K562 (cell line): ENCODE measurements around the gene LMNTD2. TPM values are rescaled to one million over a fixed set of nuclear protein-coding genes. Genes with fewer than 3 reads are reported as not detected.

Experiments
- ATAC-seq: fragments of 200-7000 bp; cut with Tn5 transposase; 3 replicates; pipeline ENCODE4 v1.9.1; 2020; ENCODE audit warnings: moderate library complexity
- BruUV-seq: library from RNA; stranded (reverse); fragments of 400-500 nt; replicated peaks from 2 replicates; lab custom pipeline; 2021; lab: Mats Ljungman, UMichigan
- CTCF ChIA-PET: fragments of 300-600 bp; formaldehyde crosslinking; extraction: SDS; loops from one replicate; lab custom pipeline; 2021; ENCODE audit warnings: low intra/inter-chr PET ratio; lab: Yijun Ruan, JAX
- POLR2A ChIA-PET: fragments of 300-600, 350-650 bp; sonication (Branson Sonifier 250); formaldehyde crosslinking; extraction: SDS; loops from one replicate; lab custom pipeline; 2021; ENCODE audit warnings: antibody characterized with exemption, inconsistent platforms; lab: Yijun Ruan, JAX
- DNase-seq, 4 experiments: peaks; one replicate each; pipeline versions ENCODE4 v3.0.0 to v3.0.0-alpha.2; 2011 to 2018; ENCODE audit warnings: low spot score in 3 of 4, mixed read lengths in 3 of 4; ENCODE audit errors: extremely low read depth in 1 of 4
- FAIRE-seq: peaks from 2 replicates; lab custom pipeline; 2011; peaks lifted over from hg19 to GRCh38; lab: Jason Lieb, UNC
- H2AFZ ChIP-seq: 2 replicates; pipeline ENCODE4 v1.6.0; 2011; ENCODE audit warnings: low read depth, low read length, control low read depth, inconsistent platforms
- H3K27ac ChIP-seq: fragments of 200-600 bp; 3 replicates; pipeline ENCODE4 v1.8.0; 2011; ENCODE audit warnings: low read depth, mild to moderate bottlenecking, control low read depth, inconsistent platforms, low read length, moderate library complexity, mixed read lengths; ENCODE audit errors: extremely low read depth
- H3K27me3 ChIP-seq, 2 experiments: fragments of 300-600 bp in 1 of 2; 2 replicates in 1 of 2; 3 replicates in 1 of 2; pipeline versions ENCODE4 v1.6.0 to v1.8.0; 2011; ENCODE audit warnings: inconsistent platforms in 2 of 2, low read length in 2 of 2, mild to moderate bottlenecking in 1 of 2, mixed read lengths in 1 of 2, moderate library complexity in 1 of 2; ENCODE audit not compliant: control insufficient read depth in 2 of 2, insufficient read depth in 2 of 2
- H3K36me3 ChIP-seq: fragments of 300-600 bp; 3 replicates; pipeline ENCODE4 v1.8.0; 2011; ENCODE audit warnings: mild to moderate bottlenecking, low read length, inconsistent platforms; ENCODE audit not compliant: control insufficient read depth, insufficient read depth
- H3K4me1 ChIP-seq, 2 experiments: fragments of 200-600 bp in 1 of 2; replicated peaks in 1 of 2; 2 replicates in 1 of 2; 3 replicates in 1 of 2; pipeline versions ENCODE4 v1.5.1 to v1.8.0; 2011; ENCODE audit warnings: inconsistent platforms in 2 of 2, low read length in 2 of 2, mild to moderate bottlenecking in 1 of 2, mixed read lengths in 1 of 2, moderate library complexity in 1 of 2; ENCODE audit not compliant: control insufficient read depth in 2 of 2, insufficient read depth in 2 of 2
- H3K4me2 ChIP-seq: 2 replicates; pipeline ENCODE4 v1.6.1; 2011; ENCODE audit warnings: low read length, control low read depth, inconsistent platforms, mixed read lengths; ENCODE audit not compliant: insufficient read depth
- H3K4me3 ChIP-seq: fragments of 200-600 bp; sonication (generic), shearing (Covaris generic); 2 replicates; pipeline ENCODE4 v1.5.1; 2016; ENCODE audit warnings: control low read depth, inconsistent platforms
- H3K79me2 ChIP-seq: fragments of 200-600 bp; 3 replicates; pipeline ENCODE4 v1.8.0; 2011; ENCODE audit warnings: low read length, inconsistent platforms; ENCODE audit not compliant: control insufficient read depth, insufficient read depth
- H3K9ac ChIP-seq, 2 experiments: 2 replicates each; pipeline versions ENCODE4 v1.6.0 to v1.6.1; 2011; ENCODE audit warnings: low read depth in 2 of 2, low read length in 2 of 2, control low read depth in 1 of 2, inconsistent platforms in 1 of 2, mild to moderate bottlenecking in 1 of 2, mixed read lengths in 1 of 2; ENCODE audit not compliant: insufficient read depth in 1 of 2
- H3K9me1 ChIP-seq: one replicate; pipeline ENCODE4 v1.6.0; 2011; ENCODE audit warnings: inconsistent platforms, mild to moderate bottlenecking, low read length, moderate library complexity; ENCODE audit not compliant: control insufficient read depth, insufficient read depth
- H3K9me3 ChIP-seq: replicated peaks from 2 replicates; pipeline ENCODE4 v1.5.1; 2011; ENCODE audit warnings: low read depth, low read length, inconsistent platforms; ENCODE audit not compliant: control insufficient read depth, insufficient read depth
- H4K20me1 ChIP-seq: replicated peaks from 2 replicates; pipeline ENCODE4 v1.6.1; 2011; ENCODE audit warnings: low read length, inconsistent platforms, mixed read lengths; ENCODE audit not compliant: control insufficient read depth, insufficient read depth
- CBFB ChIP-seq: sonication (generic); formaldehyde crosslinking; IDR thresholded peaks from 2 replicates; pipeline ENCODE4 v1.4.0; 2020; ENCODE audit warnings: mild to moderate bottlenecking, missing genetic modification reagents
- GTF2E2 ChIP-seq: fragments of 200-800 bp; sonication (Bioruptor generic); IDR thresholded peaks from 2 replicates; pipeline ENCODE4 v1.6.1; 2016; ENCODE audit warnings: missing genetic modification characterization, missing compliant biosample characterization
- MAZ ChIP-seq, 2 experiments: fragments of 450-650 bp in 1 of 2; sonication (generic) in 1 of 2; formaldehyde crosslinking; IDR thresholded peaks in 1 of 2; conservative IDR thresholded peaks in 1 of 2; 2 replicates each; pipeline versions ENCODE4 v1.4.0 to v1.5.0; 2020; ENCODE audit warnings: mild to moderate bottlenecking in 1 of 2, missing genetic modification reagents in 1 of 2
- WGBS: fragments of 100-300 bp; shearing (Covaris generic); methylation state at CpG from one replicate; pipeline ENCODE4 v1.1.6; 2016; ENCODE audit warnings: low coverage, mixed read lengths; ENCODE audit not compliant: insufficient coverage; ENCODE audit errors: missing lambda C conversion rate; 5-methylcytosine and 5-hydroxymethylcytosine counted together
- in situ Hi-C: fragments of 300-500 bp; cut with MboI; formaldehyde crosslinking; loops from 4 replicates; pipeline ENCODE4 v1.15.0; 2018; ENCODE audit warnings: inconsistent platforms, mixed read lengths
- intact Hi-C: fragments of 100-400 bp; cut with micrococcal nuclease; formaldehyde crosslinking; loops from 2 replicates; pipeline ENCODE4 v1.14.2; 2022
- polyA plus RNA-seq, 8 experiments: library from polyadenylated mRNA; depleted of rRNA in 4 of 8; stranded (reverse) in 5 of 8; unstranded in 3 of 8; fragments of >200 nt; fragmentation: Nextera tagmentation in 2 of 8; fragmentation: Illumina TruSeq in 1 of 8; extraction: Ambion mirVana in 2 of 8; extraction: Trizol in 1 of 8; gene quantifications; 2 replicates each; pipeline versions ENCODE4 v1.2.1 to v1.2.3, GENCODE V29; 2011 to 2014; ENCODE audit warnings: inconsistent platforms in 1 of 8, missing spikeins in 1 of 8
- total RNA-seq, 7 experiments: library from RNA; depleted of rRNA in 6 of 7; stranded (reverse); fragments of >200 nt in 6 of 7; fragmentation: Illumina TruSeq in 2 of 7; extraction: Trizol in 2 of 7; gene quantifications; 2 replicates each; pipeline versions ENCODE4 v1.2.1 to v1.2.3, GENCODE V29; 2011 to 2021; ENCODE audit warnings: low replicate concordance in 1 of 7

The LMNTD2 gene
- total and polyA plus RNA-seq, 9 of the 15 experiments (the other 6 are each of a cell fraction or from before 2014, with no cell fraction given): 0.48 to 4.2 (median 1.5) TPM; not detected in 3

DNA sequence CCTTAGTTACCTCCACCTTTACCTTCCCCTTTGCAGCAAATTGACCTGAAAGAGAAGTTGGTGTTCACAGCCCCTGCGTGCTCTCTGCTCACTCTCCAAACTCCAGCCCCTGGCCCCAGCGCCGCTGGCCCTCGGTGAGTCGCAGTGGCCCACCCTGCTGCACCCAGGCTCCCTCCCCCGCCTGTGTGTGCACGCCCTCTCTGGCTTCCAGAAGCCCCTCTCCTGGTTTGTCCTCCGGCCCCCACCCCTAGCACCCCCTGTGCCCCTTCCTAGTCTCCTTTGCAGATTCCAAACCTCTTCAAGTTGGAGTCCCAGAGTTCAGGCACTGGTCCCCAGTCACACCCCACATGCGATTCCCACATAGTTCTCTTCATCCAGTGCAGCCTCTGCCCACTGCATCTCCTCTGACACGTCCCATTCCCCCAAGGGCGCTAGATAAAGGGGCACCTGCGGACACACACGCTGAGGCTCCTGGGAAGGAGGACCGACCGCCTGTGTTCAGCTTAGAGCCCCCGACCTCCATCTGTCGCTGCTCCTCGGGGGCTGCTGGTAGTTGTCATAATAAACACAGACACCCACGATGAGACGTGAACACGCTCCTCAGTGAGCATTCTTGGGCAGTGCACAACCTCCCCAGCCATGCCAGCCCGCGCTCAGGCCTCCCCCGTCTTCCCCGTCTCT, 14.2 kb upstream of the LMNTD2 start:
- in situ Hi-C loops (no loop called here), intact Hi-C loops (no loop called here)
- Histone ChIP-seq H3K4me2 (peak overlapping the region; percentile 94), H3K79me2 (peaks cover 52% of the 10 kb centered on the region), H3K4me3 (peak overlapping the region; percentile 66), H3K9ac (peak overlapping the region; percentile 61 to 91), H3K9me3 (no peaks in the 10 kb centered on the region), H3K36me3 (peaks cover 26% of the 10 kb centered on the region; the same call in 2 of the 3 replicates), H3K27ac (peak overlapping the region; percentile 69; the same call in 1 of the 3 replicates), H3K27me3 (no peaks in the 10 kb centered on the region), H3K4me1 (peaks cover 41 to 68% of the 10 kb centered on the region in 2 experiments), H2AFZ (peak overlapping the region; percentile 87; the same call in 1 of the 2 replicates), H4K20me1 (peaks cover 30% of the 10 kb centered on the region), H3K9me1 (peaks cover 5% of the 10 kb centered on the region)
- peak; percentile 5 for ATAC-seq
- CTCF ChIA-PET: no interaction called here
- FAIRE-seq: no peak
- no TSS peak for BruUV-seq
- 13% methylated on average over 20 of the region's 25 CpGs for WGBS
- POLR2A ChIA-PET: interaction anchor here (0.5 to 1.2 kb wide), 6 partner anchors 9 to 173 kb away, joined by 3 to 4 read pairs (median 3); no protein-coding TSS in a partner anchor
- DNase-seq: peak in 1 of 4 experiments; percentile 37
- TF ChIP-seq MAZ (CRISPR knock-in tag; conservative IDR thresholded peaks at IDR 0.05 in 1 of 2, IDR thresholded peaks at IDR 0.05 in 1 of 2) (0 out of 4 replicates have a peak, but pooled peaks of 1 of the 2 experiments have one; percentile 30), GTF2E2 (0 out of 2 replicates have a peak, but pooled peaks have one; percentile 8), CBFB (CRISPR knock-in tag) (no peak)
